Suprapubic skin (tissue), 4 donors: ENCODE measurements around the gene CHAD. TPM values are rescaled to one million over a fixed set of nuclear protein-coding genes. Genes with fewer than 3 reads are reported as not detected.

Experiments used
- DNase-seq, 2 donors: peaks; one replicate each; pipeline ENCODE4 v3.0.0-alpha.2; 2019; ENCODE audit warnings: low spot score in 2 of 2
- H3K27ac ChIP-seq: fragments of 200-600 bp; sonication (generic); one replicate; pipeline ENCODE4 v1.5.1; 2019
- H3K27me3 ChIP-seq: fragments of 200-600 bp; sonication (generic); one replicate; pipeline ENCODE4 v1.5.1; 2019
- H3K36me3 ChIP-seq: fragments of 200-600 bp; sonication (generic); one replicate; pipeline ENCODE4 v1.5.1; 2019
- H3K4me1 ChIP-seq: fragments of 200-600 bp; sonication (generic); one replicate; pipeline ENCODE4 v1.5.1; 2019
- H3K4me3 ChIP-seq: fragments of 200-600 bp; sonication (generic); one replicate; pipeline ENCODE4 v1.5.1; 2019; ENCODE audit warnings: mild to moderate bottlenecking
- H3K9me3 ChIP-seq: fragments of 200-600 bp; sonication (generic); one replicate; pipeline ENCODE4 v1.5.1; 2019
- EP300 ChIP-seq: sonication (generic); formaldehyde crosslinking; IDR thresholded peaks from one replicate; pipeline ENCODE4 v1.6.1; 2017; ENCODE audit warnings: antibody characterized with exemption
- POLR2A ChIP-seq, 2 donors: fragments of 450-650 bp; IDR thresholded peaks; one replicate each; pipeline ENCODE4 v1.6.1; 2017; ENCODE audit warnings: antibody characterized with exemption in 2 of 2, mild to moderate bottlenecking in 2 of 2, moderate library complexity in 2 of 2
- POLR2AphosphoS5 ChIP-seq, 3 donors: sonication (generic); formaldehyde crosslinking; IDR thresholded peaks; one replicate each; pipeline ENCODE4 v1.6.1; 2017; ENCODE audit warnings: antibody characterized with exemption in 3 of 3
- WGBS: methylation state at CpG from one replicate; pipeline ENCODE4 v1.1.5; 2018; 5-methylcytosine and 5-hydroxymethylcytosine counted together
- total RNA-seq, 4 donors: library from RNA; depleted of rRNA; stranded (reverse); fragments of >200 nt; gene quantifications; one replicate each; pipeline ENCODE4 v1.1.0, GENCODE V29; 2016
- TF ChIP-seq, protein P1 (sequence below), 2 donors: fragments of 200-600 bp in 1 of 2; fragments of 450-650 bp in 1 of 2; sonication (generic) in 1 of 2; IDR thresholded peaks; one replicate each; pipeline ENCODE4 v1.5.1; 2016 to 2019; ENCODE audit warnings: antibody characterized with exemption in 2 of 2, mild to moderate bottlenecking in 1 of 2, moderate library complexity in 1 of 2

CHAD gene
- total RNA-seq, 4 donors from 2014 or later: 4.5 to 15.4 (median 7.2) TPM

DNA sequence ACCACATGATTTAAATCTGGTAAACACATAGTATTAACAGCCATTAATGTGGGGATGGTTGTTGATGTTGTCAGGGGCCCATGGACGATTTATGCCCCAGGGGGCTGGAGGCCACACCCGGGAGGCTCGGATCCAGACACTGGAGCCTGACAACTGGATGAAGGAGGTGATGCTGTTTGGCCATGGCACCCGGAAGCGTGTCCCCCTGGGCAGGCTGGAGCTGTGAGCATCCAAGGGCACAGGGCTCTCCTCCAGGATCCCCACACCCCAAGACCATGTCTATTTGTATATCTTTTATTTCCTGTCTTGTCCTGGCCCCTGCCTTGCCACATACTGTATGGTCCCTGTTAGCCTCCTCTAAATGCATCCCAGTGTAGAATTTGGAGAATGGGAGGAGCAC is 14.6 kb upstream of the CHAD start:
- peak overlapping the region; percentile 48 for H3K27ac ChIP-seq
- TF ChIP-seq POLR2AphosphoS5 (IDR thresholded peaks at IDR 0.05) (no peak), EP300 (no peak), POLR2A (IDR thresholded peaks at IDR 0.05) (no peak)
- TF ChIP-seq, protein P1, sequence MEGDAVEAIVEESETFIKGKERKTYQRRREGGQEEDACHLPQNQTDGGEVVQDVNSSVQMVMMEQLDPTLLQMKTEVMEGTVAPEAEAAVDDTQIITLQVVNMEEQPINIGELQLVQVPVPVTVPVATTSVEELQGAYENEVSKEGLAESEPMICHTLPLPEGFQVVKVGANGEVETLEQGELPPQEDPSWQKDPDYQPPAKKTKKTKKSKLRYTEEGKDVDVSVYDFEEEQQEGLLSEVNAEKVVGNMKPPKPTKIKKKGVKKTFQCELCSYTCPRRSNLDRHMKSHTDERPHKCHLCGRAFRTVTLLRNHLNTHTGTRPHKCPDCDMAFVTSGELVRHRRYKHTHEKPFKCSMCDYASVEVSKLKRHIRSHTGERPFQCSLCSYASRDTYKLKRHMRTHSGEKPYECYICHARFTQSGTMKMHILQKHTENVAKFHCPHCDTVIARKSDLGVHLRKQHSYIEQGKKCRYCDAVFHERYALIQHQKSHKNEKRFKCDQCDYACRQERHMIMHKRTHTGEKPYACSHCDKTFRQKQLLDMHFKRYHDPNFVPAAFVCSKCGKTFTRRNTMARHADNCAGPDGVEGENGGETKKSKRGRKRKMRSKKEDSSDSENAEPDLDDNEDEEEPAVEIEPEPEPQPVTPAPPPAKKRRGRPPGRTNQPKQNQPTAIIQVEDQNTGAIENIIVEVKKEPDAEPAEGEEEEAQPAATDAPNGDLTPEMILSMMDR (IDR thresholded peaks at IDR 0.05): no peak
- no peak overlapping the region for H3K4me3 ChIP-seq
- peaks cover 34% of the 10 kb centered on the region for H3K36me3 ChIP-seq
- DNase-seq: no peak
- WGBS: 39% methylated on average over 5 of the region's 5 CpGs
- peaks cover 55% of the 10 kb centered on the region for H3K4me1 ChIP-seq
- H3K27me3 ChIP-seq: no peaks in the 10 kb centered on the region
- H3K9me3 ChIP-seq: no peaks in the 10 kb centered on the region

DNA sequence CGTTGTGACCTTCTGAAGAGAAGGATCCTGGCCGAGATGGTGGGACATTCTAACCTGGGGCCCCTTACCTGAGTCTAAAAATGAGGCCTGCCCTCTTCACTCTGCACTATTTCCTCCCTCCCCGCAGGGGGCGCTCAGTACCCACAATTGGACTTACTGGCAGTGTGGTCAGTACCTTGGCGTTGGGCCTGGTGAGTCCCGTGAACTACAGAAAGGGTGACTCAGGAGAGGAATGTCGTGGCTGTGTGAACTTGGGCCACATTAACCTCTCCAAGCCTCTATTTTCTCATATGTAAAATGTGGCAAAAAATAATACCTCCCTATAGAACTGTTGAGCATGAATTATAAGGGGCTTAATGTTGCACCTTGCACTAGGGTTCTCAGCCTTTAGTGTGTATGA is 13.8 kb upstream of the CHAD start:
- DNase-seq: peak; percentile 97
- H3K4me1 ChIP-seq: peaks cover 52% of the 10 kb centered on the region
- 0% methylated on average over 5 of the region's 7 CpGs for WGBS
- peak overlapping the region; percentile 48 for H3K27ac ChIP-seq
- no peaks in the 10 kb centered on the region for H3K9me3 ChIP-seq
- no peaks in the 10 kb centered on the region for H3K27me3 ChIP-seq
- H3K36me3 ChIP-seq: peaks cover 34% of the 10 kb centered on the region
- H3K4me3 ChIP-seq: no peak overlapping the region
- TF ChIP-seq POLR2AphosphoS5 (IDR thresholded peaks at IDR 0.05): peak in 2 of 3 donors; percentile 68 to 95
- no peak for TF ChIP-seq EP300
- TF ChIP-seq, protein P1 (IDR thresholded peaks at IDR 0.05): peak; percentile 85 to 88

DNA sequence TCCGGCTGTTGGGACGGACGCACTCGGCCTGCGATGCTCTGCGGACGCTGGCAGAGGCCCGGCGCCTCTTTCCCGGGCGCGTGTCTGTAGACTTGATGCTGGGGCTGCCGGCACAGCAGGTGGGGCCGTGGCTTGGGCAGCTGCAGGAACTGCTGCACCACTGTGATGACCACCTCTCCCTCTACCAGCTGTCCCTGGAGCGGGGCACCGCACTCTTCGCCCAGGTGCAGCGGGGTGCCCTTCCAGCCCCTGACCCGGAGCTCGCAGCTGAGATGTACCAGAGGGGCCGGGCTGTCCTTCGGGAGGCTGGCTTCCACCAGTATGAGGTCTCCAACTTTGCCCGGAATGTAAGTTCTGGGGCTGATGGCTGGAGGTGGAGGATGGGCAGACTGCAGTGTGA is 13.4 kb upstream of the CHAD start:
- Histone ChIP-seq H3K4me1 (peaks cover 48% of the 10 kb centered on the region), H3K27ac (peak overlapping the region; percentile 57), H3K4me3 (no peak overlapping the region), H3K36me3 (peaks cover 34% of the 10 kb centered on the region), H3K27me3 (no peaks in the 10 kb centered on the region), H3K9me3 (no peaks in the 10 kb centered on the region)
- TF ChIP-seq POLR2AphosphoS5 (IDR thresholded peaks at IDR 0.05): no peak
- TF ChIP-seq, protein P1 (IDR thresholded peaks at IDR 0.05): no peak
- TF ChIP-seq EP300: no peak
- TF ChIP-seq POLR2A (IDR thresholded peaks at IDR 0.05): no peak
- no peak for DNase-seq
- 92% methylated on average over 12 of the region's 23 CpGs for WGBS

DNA sequence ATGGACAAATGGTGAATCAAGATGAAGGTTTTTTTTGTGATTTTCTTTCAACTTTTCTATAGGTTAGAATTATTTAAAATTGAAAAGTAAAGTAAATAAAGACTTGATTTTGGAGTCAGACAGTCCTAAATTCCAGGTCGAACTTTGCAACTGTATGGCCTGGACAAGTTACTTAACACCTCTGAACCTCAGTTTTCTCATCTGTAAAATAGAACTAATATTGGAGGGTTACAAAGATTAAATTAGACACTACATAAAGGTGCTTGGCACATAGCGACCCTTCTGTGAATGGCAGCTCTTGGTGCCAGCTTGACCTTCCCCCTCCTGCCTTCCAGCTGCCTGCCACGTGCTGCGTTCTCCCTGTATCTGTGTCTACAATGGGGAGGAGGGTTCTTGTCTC is 13.0 kb upstream of the CHAD start:
- WGBS: 78% methylated on average over 4 of the region's 4 CpGs

DNA sequence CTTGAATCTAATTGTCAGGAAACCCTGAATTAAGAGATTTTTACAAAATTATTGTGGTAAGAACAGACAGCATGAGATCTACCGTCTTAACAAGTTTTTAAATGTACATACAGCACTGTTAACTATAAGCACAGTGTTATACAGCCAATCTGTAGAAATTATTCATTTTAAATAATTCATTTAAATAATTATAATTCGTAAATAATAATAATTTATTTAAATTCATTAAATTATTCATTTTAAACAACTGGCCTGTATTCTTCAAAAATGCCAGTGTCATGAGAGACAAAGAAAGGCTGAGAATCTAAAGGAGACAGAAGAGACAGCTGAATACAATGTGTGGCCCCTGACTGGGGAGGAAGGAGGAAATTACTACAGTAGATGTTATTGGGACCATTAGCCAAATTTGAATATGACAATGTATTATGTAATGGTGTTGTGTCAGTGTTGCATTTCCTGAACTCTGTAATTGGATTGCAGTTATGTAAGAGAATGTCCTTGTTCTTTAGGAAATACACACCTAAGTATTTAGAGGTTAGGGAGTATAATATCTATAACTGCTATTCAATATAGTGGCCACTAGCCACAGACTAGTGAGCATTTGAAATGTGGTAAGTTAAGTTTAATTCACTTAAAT is 12.3 kb upstream of the CHAD start:
- Histone ChIP-seq H3K36me3 (peaks cover 34% of the 10 kb centered on the region), H3K9me3 (no peaks in the 10 kb centered on the region), H3K4me1 (peaks cover 45% of the 10 kb centered on the region), H3K27ac (no peak overlapping the region), H3K27me3 (no peaks in the 10 kb centered on the region), H3K4me3 (no peak overlapping the region)
- TF ChIP-seq EP300 (no peak), POLR2A (IDR thresholded peaks at IDR 0.05) (no peak), POLR2AphosphoS5 (IDR thresholded peaks at IDR 0.05) (no peak)
- TF ChIP-seq, protein P1 (IDR thresholded peaks at IDR 0.05): no peak
- DNase-seq: no peak
- 86% methylated on average over 2 of the region's 2 CpGs for WGBS

More for the DNA sequence above, 13.0 kb upstream of the CHAD start:
- Histone ChIP-seq H3K4me1 (peaks cover 45% of the 10 kb centered on the region), H3K27ac (peak overlapping the region; percentile 57), H3K9me3 (no peaks in the 10 kb centered on the region), H3K27me3 (no peaks in the 10 kb centered on the region), H3K36me3 (peaks cover 34% of the 10 kb centered on the region), H3K4me3 (no peak overlapping the region)
- no peak for TF ChIP-seq POLR2A (IDR thresholded peaks at IDR 0.05)
- no peak for TF ChIP-seq POLR2AphosphoS5 (IDR thresholded peaks at IDR 0.05)
- no peak for TF ChIP-seq EP300
- TF ChIP-seq, protein P1 (IDR thresholded peaks at IDR 0.05): no peak
- no peak for DNase-seq
